Stimulated activated CD4-positive, alpha-beta T cell treated with anti-CD3 and anti-CD28 coated beads, Interleukin-15, amount 100 ng/mL, for 48 hours (primary cell): ENCODE data around the gene VSIG2.

Experiments used
- DNase-seq, 2 donors: peaks; one replicate each; pipeline ENCODE4 v3.0.0-alpha.2; 2020; ENCODE audit warnings: low read depth in 2 of 2

Gene VSIG2

GRCh38 chr11:124724979-124725718 is 26.9 kb downstream of the VSIG2 start:
- DNase-seq, result no peak

GRCh38 chr11:124722176-124722575 is 29.9 kb downstream of the VSIG2 start:
- no peak for DNase-seq

GRCh38 chr11:124719534-124719933 is 32.5 kb downstream of the VSIG2 start:
- no peak for DNase-seq

- DNase-seq, result no peak
Observed at GRCh38 chr11:124718801-124719200, 33.3 kb downstream of the VSIG2 start.

- DNase-seq, result no peak
Observed at GRCh38 chr11:124717786-124718651, 34.0 kb downstream of the VSIG2 start.

- no peak for DNase-seq
Observed at GRCh38 chr11:124717421-124717785, 34.7 kb downstream of the VSIG2 start.

- DNase-seq, result no peak
Observed at GRCh38 chr11:124716591-124716990, 35.5 kb downstream of the VSIG2 start.

- no peak for DNase-seq
Observed at GRCh38 chr11:124712392-124712791, 39.7 kb downstream of the VSIG2 start.

- no peak for DNase-seq
Observed at GRCh38 chr11:124707829-124708228, 44.2 kb downstream of the VSIG2 start.

- DNase-seq, result no peak
Observed at GRCh38 chr11:124700028-124700427, 52.0 kb downstream of the VSIG2 start.

GRCh38 chr11:124699547-124699946 is 52.5 kb downstream of the VSIG2 start:
- no peak for DNase-seq
